RWPE1 (cell line): Measurements from ENCODE around the gene CCDC90B.

Source experiments
- CTCF ChIA-PET: fragments of 350-600 bp; sonication (Branson Sonifier 250); formaldehyde crosslinking; extraction: SDS; loops from one replicate; lab custom pipeline; 2021; lab: Yijun Ruan, JAX
- POLR2A ChIA-PET: fragments of 400-600 bp; formaldehyde crosslinking; extraction: SDS; loops from one replicate; lab custom pipeline; 2020; ENCODE audit warnings: antibody characterized with exemption; ENCODE audit not compliant: low non-redundant PET; lab: Yijun Ruan, JAX
- DNase-seq: peaks from one replicate; pipeline ENCODE4 v3.0.0; 2012; ENCODE audit warnings: low spot score
- H3K27ac ChIP-seq: fragments of 450-650 bp; 2 replicates; pipeline ENCODE4 v1.5.1; 2017
- TF ChIP-seq, protein P1 (sequence below): fragments of 450-650 bp; conservative IDR thresholded peaks from 2 replicates; pipeline ENCODE4 v1.5.1; 2017; ENCODE audit warnings: low read depth, mild to moderate bottlenecking

CCDC90B gene

DNA sequence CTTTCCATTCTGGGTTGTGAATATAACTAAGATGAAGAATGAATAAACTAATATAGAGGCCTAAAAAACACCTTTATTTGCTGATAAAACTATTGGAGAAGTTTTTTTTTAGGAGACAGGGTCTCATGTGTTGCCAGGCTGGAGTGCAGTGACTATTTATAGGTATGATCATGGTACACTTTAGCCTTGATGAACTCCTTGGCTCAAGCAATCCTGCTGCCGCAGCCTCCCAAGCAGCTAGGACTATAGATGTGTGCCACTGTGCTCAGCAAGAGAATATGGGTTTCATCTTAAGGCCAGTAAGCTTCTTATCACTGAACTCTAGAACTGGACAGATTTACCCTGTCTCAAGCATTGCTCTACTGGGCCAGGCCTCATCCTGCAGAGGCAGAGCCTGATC, 26.6 kb downstream of the CCDC90B start:
- CTCF ChIA-PET: no interaction called here
- H3K27ac ChIP-seq: no peak overlapping the region
- POLR2A ChIA-PET: no interaction called here
- DNase-seq: no peak
- TF ChIP-seq, protein P1, sequence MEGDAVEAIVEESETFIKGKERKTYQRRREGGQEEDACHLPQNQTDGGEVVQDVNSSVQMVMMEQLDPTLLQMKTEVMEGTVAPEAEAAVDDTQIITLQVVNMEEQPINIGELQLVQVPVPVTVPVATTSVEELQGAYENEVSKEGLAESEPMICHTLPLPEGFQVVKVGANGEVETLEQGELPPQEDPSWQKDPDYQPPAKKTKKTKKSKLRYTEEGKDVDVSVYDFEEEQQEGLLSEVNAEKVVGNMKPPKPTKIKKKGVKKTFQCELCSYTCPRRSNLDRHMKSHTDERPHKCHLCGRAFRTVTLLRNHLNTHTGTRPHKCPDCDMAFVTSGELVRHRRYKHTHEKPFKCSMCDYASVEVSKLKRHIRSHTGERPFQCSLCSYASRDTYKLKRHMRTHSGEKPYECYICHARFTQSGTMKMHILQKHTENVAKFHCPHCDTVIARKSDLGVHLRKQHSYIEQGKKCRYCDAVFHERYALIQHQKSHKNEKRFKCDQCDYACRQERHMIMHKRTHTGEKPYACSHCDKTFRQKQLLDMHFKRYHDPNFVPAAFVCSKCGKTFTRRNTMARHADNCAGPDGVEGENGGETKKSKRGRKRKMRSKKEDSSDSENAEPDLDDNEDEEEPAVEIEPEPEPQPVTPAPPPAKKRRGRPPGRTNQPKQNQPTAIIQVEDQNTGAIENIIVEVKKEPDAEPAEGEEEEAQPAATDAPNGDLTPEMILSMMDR: no peak

DNA sequence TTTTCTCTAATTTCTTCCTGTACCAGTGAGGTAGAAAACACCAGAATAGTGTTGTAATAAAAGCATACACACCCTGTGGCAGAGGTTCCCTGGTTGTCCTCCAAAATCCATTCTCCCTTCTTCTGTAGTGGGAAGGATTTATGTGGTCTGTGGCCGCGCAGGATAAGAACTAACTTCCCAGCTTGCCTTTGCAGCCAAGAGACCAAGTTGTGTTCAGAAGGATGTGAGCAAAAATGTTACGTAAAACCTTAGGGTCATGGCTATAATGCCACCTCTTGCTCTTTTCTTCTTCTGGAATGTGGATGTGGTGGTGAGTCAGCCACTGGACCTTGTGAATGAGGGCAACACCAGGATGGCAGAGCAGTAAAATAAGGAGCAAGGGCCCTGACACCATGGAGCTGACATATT, 28.4 kb downstream of the CCDC90B start:
- CTCF ChIA-PET: interaction anchor here (0.7 to 0.9 kb wide), 2 partner anchors 16 to 540 kb away, joined by 3 to 4 read pairs; no protein-coding TSS in a partner anchor
- DNase-seq: peak; percentile 27
- H3K27ac ChIP-seq: no peak overlapping the region
- POLR2A ChIA-PET: no interaction called here
- TF ChIP-seq, protein P1: no peak

DNA sequence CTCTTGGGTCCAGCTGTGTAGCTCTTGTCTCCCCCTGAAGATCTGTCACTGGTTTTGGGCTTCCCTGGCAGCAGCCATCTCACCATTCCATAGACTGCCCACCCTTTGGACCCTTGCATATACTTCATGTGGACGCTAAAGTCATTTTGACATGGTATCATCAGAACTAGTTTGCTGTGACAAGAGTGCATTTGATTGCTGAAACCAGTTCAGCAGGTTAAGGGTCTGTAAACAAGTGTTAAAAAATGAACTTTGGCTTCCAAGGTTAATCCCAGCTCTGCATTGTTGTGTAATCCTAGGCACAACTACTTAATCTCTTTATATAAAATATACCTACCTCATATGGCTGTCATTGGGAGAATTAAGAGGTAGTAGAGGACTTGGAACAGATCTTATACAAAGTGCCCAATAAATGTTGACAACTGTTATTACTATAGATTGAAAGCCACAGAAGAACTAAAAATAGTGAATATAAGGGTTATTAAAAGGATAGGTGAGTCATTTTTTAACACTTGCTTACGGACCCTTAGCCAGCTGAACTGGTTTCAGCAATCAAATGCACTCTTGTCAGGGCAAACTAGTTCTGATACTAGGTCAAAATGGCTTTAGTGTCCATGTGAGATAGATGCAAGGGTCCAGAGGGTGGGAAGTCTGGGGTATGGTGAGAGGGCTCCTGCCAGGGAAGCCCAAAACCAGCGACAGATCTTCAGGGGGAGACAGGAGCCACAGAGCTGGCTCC, 29.4 kb downstream of the CCDC90B start:
- H3K27ac ChIP-seq: no peak overlapping the region
- POLR2A ChIA-PET: no interaction called here

DNA sequence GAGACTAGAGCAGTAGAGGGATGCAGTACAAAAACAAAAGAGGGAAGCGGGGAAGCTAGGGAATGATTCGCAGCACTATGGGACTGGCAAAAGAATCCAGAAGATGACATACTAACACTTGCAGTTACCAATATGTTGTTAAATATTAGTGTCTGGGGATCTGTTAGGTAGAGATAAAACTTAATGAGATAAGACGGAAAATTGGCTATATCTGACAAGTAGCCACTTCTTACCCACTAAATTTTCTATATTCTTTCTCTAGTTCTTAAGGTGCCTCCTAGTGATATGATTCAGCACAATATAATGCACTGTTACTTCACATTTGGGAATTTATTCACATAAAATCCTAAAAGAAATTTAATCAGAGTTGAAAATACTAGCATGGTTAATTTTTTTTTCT, 30.8 kb downstream of the CCDC90B start:
- ChIA-PET CTCF (no interaction called here), POLR2A (no interaction called here)
- DNase-seq: no peak
- no peak overlapping the region for H3K27ac ChIP-seq
- TF ChIP-seq, protein P1: no peak

More for the DNA sequence above, 29.4 kb downstream of the CCDC90B start:
- no peak for DNase-seq
- TF ChIP-seq, protein P1: no peak
- CTCF ChIA-PET: no interaction called here

DNA sequence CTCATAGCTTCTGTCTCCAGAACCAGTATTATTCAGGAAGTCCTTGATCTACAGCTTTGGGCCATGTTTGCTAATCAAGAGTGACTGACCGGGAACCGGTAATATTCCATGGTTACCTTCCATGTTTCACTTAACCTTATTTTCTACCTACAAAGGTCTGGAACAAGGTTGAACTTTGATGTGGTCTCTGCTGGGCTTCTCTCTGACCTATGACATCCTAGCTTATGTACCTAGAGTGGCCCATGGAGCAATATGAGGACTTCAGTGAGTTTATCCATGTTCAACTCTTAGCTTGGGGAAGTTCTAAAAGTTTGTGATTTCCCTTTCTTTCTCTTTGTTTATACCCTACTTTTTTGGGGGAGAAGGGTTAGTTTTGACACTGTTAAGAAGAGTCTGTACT, 33.2 kb downstream of the CCDC90B start:
- CTCF ChIA-PET: no interaction called here
- TF ChIP-seq, protein P1: no peak
- POLR2A ChIA-PET: no interaction called here
- DNase-seq: no peak
- H3K27ac ChIP-seq: no peak overlapping the region

DNA sequence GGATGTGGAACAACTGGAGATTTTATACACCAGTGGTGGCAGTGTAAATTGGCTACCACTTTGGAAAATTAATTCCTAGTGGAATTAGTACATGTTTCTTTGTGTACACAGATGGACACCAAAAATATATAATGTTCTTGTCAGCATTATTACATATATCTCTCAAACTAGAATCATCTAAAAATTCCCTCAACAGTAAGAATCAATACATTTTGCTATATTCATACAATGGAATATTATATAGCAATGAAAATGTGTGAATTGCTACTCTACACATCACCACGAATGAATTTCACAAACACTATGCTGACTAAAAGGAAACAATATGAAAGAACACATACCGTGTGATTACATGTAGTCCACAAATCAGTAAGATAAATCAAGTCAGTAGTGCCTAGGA, 33.9 kb downstream of the CCDC90B start:
- TF ChIP-seq, protein P1: no peak
- no peak for DNase-seq
- no peak overlapping the region for H3K27ac ChIP-seq
- POLR2A ChIA-PET: no interaction called here
- CTCF ChIA-PET: no interaction called here
